ENCODE data around the gene RNF38. TPM values are rescaled to one million over a fixed set of nuclear protein-coding genes. Genes with fewer than 3 reads are reported as not detected.
A peak's percentile ranks its signal among the peaks of the same experiment; 100 is the strongest.
"Not testable (repeated sequence)": the region's sequence is repeated elsewhere in the genome, so short reads cannot be mapped to it uniquely, and the experiment has no call there.

RNF38 gene
- total RNA-seq, 3 donors from 2014 or later, result 30.8 to 45.8 (median 36.0) TPM

GRCh38 chr9:36322462-36322861, 77.6 kb downstream of the RNF38 start:
- no peak for TF ChIP-seq CTCF (IDR thresholded peaks at IDR 0.05)
- TF ChIP-seq POLR2AphosphoS5 (IDR thresholded peaks at IDR 0.05), result no peak
- H3K4me1 ChIP-seq, result peaks cover 0 to 4% of the 10 kb centered on the region in 2 donors
- H3K27ac ChIP-seq, result no peak overlapping the region
- intact Hi-C loops (cut with DNase I; ENCODE audit: low total_unique reads), result loop anchor here (2.0 kb wide), 1 partner anchor 68 kb away; no protein-coding TSS in a partner anchor
- no peaks in the 10 kb centered on the region for H3K27me3 ChIP-seq
- no peak overlapping the region for H3K4me3 ChIP-seq
- no peaks in the 10 kb centered on the region for H3K9me3 ChIP-seq
- no peak for DNase-seq (ENCODE audit: low spot score in 2 of 2)
- H3K36me3 ChIP-seq, result no peaks in the 10 kb centered on the region

GRCh38 chr9:36321903-36322302, 78.2 kb downstream of the RNF38 start:
- not testable (repeated sequence) for H3K9me3 ChIP-seq; H3K27me3 ChIP-seq; DNase-seq (ENCODE audit: low spot score in 2 of 2); H3K27ac ChIP-seq; H3K36me3 ChIP-seq; H3K4me3 ChIP-seq; H3K4me1 ChIP-seq
- intact Hi-C loops (cut with DNase I; ENCODE audit: low total_unique reads), result loop anchor here (2.0 kb wide), 1 partner anchor 67 kb away; no protein-coding TSS in a partner anchor

- no peaks in the 10 kb centered on the region for H3K27me3 ChIP-seq
- H3K9me3 ChIP-seq, result no peaks in the 10 kb centered on the region
- TF ChIP-seq POLR2AphosphoS5 (IDR thresholded peaks at IDR 0.05) (no peak), CTCF (IDR thresholded peaks at IDR 0.05) (no peak), POLR2A (IDR thresholded peaks at IDR 0.05) (no peak)
- H3K27ac ChIP-seq, result no peak overlapping the region
- peaks cover 0 to 5% of the 10 kb centered on the region in 2 donors for H3K4me1 ChIP-seq
- intact Hi-C loops (cut with DNase I; ENCODE audit: low total_unique reads), result no loop called here
- no peak overlapping the region for H3K4me3 ChIP-seq
- H3K36me3 ChIP-seq, result no peaks in the 10 kb centered on the region
- DNase-seq (ENCODE audit: low spot score in 2 of 2), result no peak
Measured at GRCh38 chr9:36320466-36320865, 79.6 kb downstream of the RNF38 start.

GRCh38 chr9:36319806-36320205, 80.3 kb downstream of the RNF38 start:
- Histone ChIP-seq H3K4me3 (no peak overlapping the region), H3K27ac (peak overlapping the region; percentile 48 to 49), H3K9me3 (no peaks in the 10 kb centered on the region), H3K36me3 (no peaks in the 10 kb centered on the region), H3K27me3 (no peaks in the 10 kb centered on the region), H3K4me1 (peaks cover 0 to 5% of the 10 kb centered on the region in 2 donors)
- intact Hi-C loops (cut with DNase I; ENCODE audit: low total_unique reads), result loop anchor here (10.0 kb wide), 1 partner anchor 1035 kb away; no protein-coding TSS in a partner anchor
- no peak for DNase-seq (ENCODE audit: low spot score in 2 of 2)
- no peak for TF ChIP-seq POLR2A (IDR thresholded peaks at IDR 0.05)
- no peak for TF ChIP-seq POLR2AphosphoS5 (IDR thresholded peaks at IDR 0.05)
- TF ChIP-seq CTCF (IDR thresholded peaks at IDR 0.05), result no peak

- peak overlapping the region; percentile 22 to 48 for H3K27ac ChIP-seq
- H3K27me3 ChIP-seq, result no peaks in the 10 kb centered on the region
Measured at GRCh38 chr9:36319183-36319582, 80.9 kb downstream of the RNF38 start.

More at GRCh38 chr9:36319183-36319582, 80.9 kb downstream of the RNF38 start:
- Histone ChIP-seq H3K36me3 (no peaks in the 10 kb centered on the region), H3K9me3 (no peaks in the 10 kb centered on the region), H3K4me1 (peaks cover 0 to 5% of the 10 kb centered on the region in 2 donors), H3K4me3 (no peak overlapping the region)
- intact Hi-C loops (cut with DNase I; ENCODE audit: low total_unique reads), result loop anchor here (10.0 kb wide), 1 partner anchor 1036 kb away; no protein-coding TSS in a partner anchor
- no peak for DNase-seq (ENCODE audit: low spot score in 2 of 2)
- TF ChIP-seq POLR2AphosphoS5 (IDR thresholded peaks at IDR 0.05), result no peak
- no peak for TF ChIP-seq POLR2A (IDR thresholded peaks at IDR 0.05)
- no peak for TF ChIP-seq CTCF (IDR thresholded peaks at IDR 0.05)
